Natural killer cell (primary cell): ENCODE measurements around the gene CCDC7. TPM values are rescaled to one million over a fixed set of nuclear protein-coding genes. Genes with fewer than 3 reads are reported as not detected.
"Not testable (repeated sequence)": the region's sequence is repeated elsewhere in the genome, so short reads cannot be mapped to it uniquely, and the experiment has no call there.

Source experiments
- ATAC-seq, 3 donors: fragments of 150-1000 bp in 2 of 3; fragments of 200-7000 bp in 1 of 3; cut with Tn5 transposase; 1 replicate in 1 of 3; 2 replicates in 2 of 3; pipeline ENCODE4 v1.10.0; 2021; ENCODE audit warnings: mild to moderate bottlenecking in 2 of 3, moderate library complexity in 2 of 3
- DNase-seq, 2 donors: peaks; one replicate each; pipeline versions ENCODE4 v3.0.0 to v3.0.0-alpha.2; 2013 to 2021; ENCODE audit warnings: mixed read lengths in 1 of 2
- H3K27ac ChIP-seq: one replicate; pipeline ENCODE4 v1.5.1; 2013; ENCODE audit warnings: mild to moderate bottlenecking, low read length
- H3K27me3 ChIP-seq: one replicate; pipeline ENCODE4 v1.6.1; 2013; ENCODE audit warnings: low read length; ENCODE audit not compliant: control insufficient read depth, insufficient read depth
- H3K36me3 ChIP-seq: one replicate; pipeline ENCODE4 v1.6.1; 2013; ENCODE audit warnings: low read length; ENCODE audit not compliant: control insufficient read depth, insufficient read depth
- H3K4me1 ChIP-seq: one replicate; pipeline ENCODE4 v1.6.1; 2013; ENCODE audit warnings: low read length; ENCODE audit not compliant: control insufficient read depth, insufficient read depth
- H3K4me3 ChIP-seq: one replicate; pipeline ENCODE4 v1.5.1; 2013; ENCODE audit warnings: low read length
- H3K9me3 ChIP-seq: one replicate; pipeline ENCODE4 v1.6.1; 2013; ENCODE audit warnings: low read length; ENCODE audit not compliant: control insufficient read depth, insufficient read depth
- H3K27ac Mint-ChIP-seq, 2 donors: one replicate each; pipeline ENCODE4 v1.8.0; 2022; ENCODE audit warnings: mild to moderate bottlenecking in 2 of 2, mixed read lengths in 2 of 2, moderate library complexity in 1 of 2
- H3K27me3 Mint-ChIP-seq, 2 donors: one replicate each; pipeline ENCODE4 v1.8.0; 2022; ENCODE audit warnings: low read depth in 2 of 2, mixed read lengths in 2 of 2
- H3K36me3 Mint-ChIP-seq: one replicate; pipeline ENCODE4 v1.8.0; 2022; ENCODE audit warnings: mixed read lengths
- H3K4me1 Mint-ChIP-seq, 2 donors: one replicate each; pipeline ENCODE4 v1.8.0; 2022; ENCODE audit warnings: mixed read lengths in 2 of 2
- H3K4me3 Mint-ChIP-seq: one replicate; pipeline ENCODE4 v1.8.0; 2022; ENCODE audit warnings: mild to moderate bottlenecking, moderate library complexity, mixed read lengths
- H3K9me3 Mint-ChIP-seq, 2 donors: one replicate each; pipeline ENCODE4 v1.8.0; 2022; ENCODE audit warnings: mixed read lengths in 2 of 2
- WGBS: methylation state at CpG from one replicate; pipeline ENCODE4 v1.1.7; 2013; ENCODE audit warnings: missing lambda C conversion rate; ENCODE audit not compliant: insufficient coverage; 5-methylcytosine and 5-hydroxymethylcytosine counted together
- intact Hi-C: fragments of 100-400 bp; cut with micrococcal nuclease; formaldehyde crosslinking; loops from one replicate; pipeline ENCODE4 v1.14.2; 2022
- total RNA-seq, 4 donors: library from RNA; stranded (reverse); fragments of 120-200 nt in 1 of 4; gene quantifications; one replicate each; pipeline versions ENCODE4 v1.2.3 to v1.2.4, GENCODE V29; 2013 to 2022
- TF ChIP-seq, protein P1 (sequence below): fragments of 200-600 bp; IDR thresholded peaks from one replicate; pipeline ENCODE4 v1.8.0; 2022; ENCODE audit warnings: antibody characterized with exemption

The CCDC7 gene
- total RNA-seq, 3 donors from 2014 or later (not counting 1 experiment from before 2014, with no cell fraction given), result 39.0 to 51.1 (median 42.8) TPM

DNA sequence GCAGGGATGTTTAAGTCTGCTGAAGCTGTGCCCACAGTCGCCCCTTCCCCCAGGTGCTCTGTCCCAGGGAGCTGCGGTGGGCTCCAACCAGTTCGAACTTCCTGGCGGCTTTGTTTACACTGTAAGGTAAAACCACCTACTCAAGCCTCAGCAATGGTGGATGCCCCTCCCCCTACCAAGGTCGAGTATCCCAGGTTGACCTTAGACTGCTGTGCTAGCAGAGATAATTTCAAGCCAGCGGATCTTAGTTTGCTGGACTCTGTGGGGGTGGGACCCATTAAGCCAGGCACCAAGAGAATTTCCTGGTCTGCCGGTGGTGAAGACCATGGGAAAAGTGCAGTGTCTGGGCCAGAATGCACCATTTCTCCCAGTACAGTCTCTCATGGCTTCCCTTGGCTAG is 56.0 kb downstream of the CCDC7 start:
- TF ChIP-seq, protein P1, sequence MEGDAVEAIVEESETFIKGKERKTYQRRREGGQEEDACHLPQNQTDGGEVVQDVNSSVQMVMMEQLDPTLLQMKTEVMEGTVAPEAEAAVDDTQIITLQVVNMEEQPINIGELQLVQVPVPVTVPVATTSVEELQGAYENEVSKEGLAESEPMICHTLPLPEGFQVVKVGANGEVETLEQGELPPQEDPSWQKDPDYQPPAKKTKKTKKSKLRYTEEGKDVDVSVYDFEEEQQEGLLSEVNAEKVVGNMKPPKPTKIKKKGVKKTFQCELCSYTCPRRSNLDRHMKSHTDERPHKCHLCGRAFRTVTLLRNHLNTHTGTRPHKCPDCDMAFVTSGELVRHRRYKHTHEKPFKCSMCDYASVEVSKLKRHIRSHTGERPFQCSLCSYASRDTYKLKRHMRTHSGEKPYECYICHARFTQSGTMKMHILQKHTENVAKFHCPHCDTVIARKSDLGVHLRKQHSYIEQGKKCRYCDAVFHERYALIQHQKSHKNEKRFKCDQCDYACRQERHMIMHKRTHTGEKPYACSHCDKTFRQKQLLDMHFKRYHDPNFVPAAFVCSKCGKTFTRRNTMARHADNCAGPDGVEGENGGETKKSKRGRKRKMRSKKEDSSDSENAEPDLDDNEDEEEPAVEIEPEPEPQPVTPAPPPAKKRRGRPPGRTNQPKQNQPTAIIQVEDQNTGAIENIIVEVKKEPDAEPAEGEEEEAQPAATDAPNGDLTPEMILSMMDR, result no peak
- H3K36me3 Mint-ChIP-seq, result no peaks in the 10 kb centered on the region
- H3K27me3 Mint-ChIP-seq, result no peaks in the 10 kb centered on the region
- Histone ChIP-seq H3K4me3 (no peak overlapping the region), H3K4me1 (no peaks in the 10 kb centered on the region), H3K27ac (no peak overlapping the region), H3K36me3 (peaks cover 2% of the 10 kb centered on the region), H3K27me3 (no peaks in the 10 kb centered on the region), H3K9me3 (no peaks in the 10 kb centered on the region)
- DNase-seq (no peak), ATAC-seq (no peak)
- H3K4me1 Mint-ChIP-seq, result peaks cover 4% of the 10 kb centered on the region in 2 donors
- H3K4me3 Mint-ChIP-seq, result no peak overlapping the region
- intact Hi-C loops, result no loop called here
- no peak overlapping the region for H3K27ac Mint-ChIP-seq
- WGBS, result 92% methylated on average over 7 of the region's 7 CpGs
- H3K9me3 Mint-ChIP-seq, result no peaks in the 10 kb centered on the region

DNA sequence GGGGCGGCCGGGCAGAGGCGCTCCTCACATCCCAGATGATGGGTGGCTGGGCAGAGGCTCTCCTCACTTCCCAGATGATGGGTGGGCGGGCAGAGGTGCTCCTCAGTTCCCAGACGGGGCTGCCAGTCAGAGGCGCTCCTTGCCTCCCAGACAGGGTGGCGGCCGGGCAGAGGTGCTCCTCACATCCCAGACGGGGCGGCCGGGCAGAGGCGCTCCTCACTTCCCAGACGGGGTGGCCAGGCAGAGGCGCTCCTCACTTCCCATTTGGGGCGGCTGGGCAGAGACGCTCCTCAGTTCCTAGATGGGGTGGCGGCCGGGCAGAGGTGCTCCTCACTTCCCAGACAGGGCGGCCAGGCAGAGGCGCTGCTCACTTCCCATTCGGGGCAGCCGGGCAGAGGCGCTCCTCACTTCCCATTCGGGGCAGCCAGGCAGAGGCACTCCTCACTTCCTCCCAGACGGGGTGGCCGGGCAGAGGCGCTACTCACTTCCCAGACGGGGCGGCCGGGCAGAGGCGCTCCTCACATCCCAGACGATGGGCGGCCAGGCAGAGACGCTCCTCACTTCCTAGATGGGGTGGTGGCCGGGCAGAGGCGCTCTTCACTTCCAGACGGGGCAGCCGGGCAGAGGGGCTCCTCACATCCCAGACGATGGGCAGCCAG is 60.0 kb downstream of the CCDC7 start:
- WGBS, result 95% methylated on average over 39 of the region's 39 CpGs
- not testable (repeated sequence) for H3K9me3 Mint-ChIP-seq, H3K36me3 Mint-ChIP-seq

DNA sequence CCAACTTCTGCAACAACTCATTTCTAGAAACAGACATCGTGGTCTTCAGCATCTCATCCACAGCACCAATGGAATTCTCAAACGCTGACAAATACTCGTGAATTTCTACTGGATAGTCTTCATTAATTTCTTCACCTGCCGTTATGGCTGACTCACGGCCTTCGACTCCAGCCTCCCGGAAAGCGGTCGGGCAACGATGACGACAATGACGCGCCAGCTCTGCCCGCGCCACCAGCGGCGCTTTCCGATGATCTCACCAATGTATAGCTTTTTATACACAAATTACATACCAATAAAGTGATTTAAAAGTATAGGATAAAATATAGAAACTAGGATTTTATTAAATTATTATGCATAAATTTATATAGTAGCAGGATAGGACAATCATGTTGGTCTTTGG is 65.7 kb downstream of the CCDC7 start:
- intact Hi-C loops, result no loop called here
- H3K4me3 ChIP-seq, result no peak overlapping the region
- no peak for DNase-seq
- H3K36me3 ChIP-seq, result peaks cover 3% of the 10 kb centered on the region
- no peaks in the 10 kb centered on the region for H3K4me1 Mint-ChIP-seq
- 94% methylated on average over 15 of the region's 18 CpGs for WGBS
- H3K4me1 ChIP-seq, result no peaks in the 10 kb centered on the region
- H3K27ac ChIP-seq, result no peak overlapping the region
- no peak overlapping the region for H3K4me3 Mint-ChIP-seq
- peaks cover 12% of the 10 kb centered on the region for H3K36me3 Mint-ChIP-seq
- H3K27me3 Mint-ChIP-seq, result no peaks in the 10 kb centered on the region
- no peaks in the 10 kb centered on the region for H3K9me3 Mint-ChIP-seq
- no peak overlapping the region for H3K27ac Mint-ChIP-seq
- ATAC-seq, result no peak
- TF ChIP-seq, protein P1, result no peak
- no peaks in the 10 kb centered on the region for H3K9me3 ChIP-seq
- no peaks in the 10 kb centered on the region for H3K27me3 ChIP-seq

More for the DNA sequence above, 60.0 kb downstream of the CCDC7 start:
- intact Hi-C loops, DNase-seq, ATAC-seq, H3K36me3 ChIP-seq, H3K9me3 ChIP-seq, H3K27me3 ChIP-seq, H3K4me1 Mint-ChIP-seq, H3K27ac ChIP-seq, H3K4me3 Mint-ChIP-seq, H3K4me1 ChIP-seq, H3K27ac Mint-ChIP-seq, H3K27me3 Mint-ChIP-seq, H3K4me3 ChIP-seq: not testable (repeated sequence)

GRCh38 chr10:32516567-32517495 is 70.9 kb downstream of the CCDC7 start:
- no peak overlapping the region for H3K27ac Mint-ChIP-seq
- no peaks in the 10 kb centered on the region for H3K27me3 Mint-ChIP-seq
- Histone ChIP-seq H3K36me3 (peaks cover under 1% of the 10 kb centered on the region), H3K4me3 (no peak overlapping the region), H3K27me3 (no peaks in the 10 kb centered on the region), H3K27ac (no peak overlapping the region), H3K4me1 (no peaks in the 10 kb centered on the region), H3K9me3 (no peaks in the 10 kb centered on the region)
- ATAC-seq (no peak), DNase-seq (no peak)
- no CpG with 5 or more reads among the region's 4 CpGs for WGBS
- H3K9me3 Mint-ChIP-seq, result peaks cover under 1 to 3% of the 10 kb centered on the region in 2 donors
- peaks cover 23% of the 10 kb centered on the region for H3K36me3 Mint-ChIP-seq
- intact Hi-C loops, result no loop called here
- TF ChIP-seq, protein P1, result no peak
- no peaks in the 10 kb centered on the region for H3K4me1 Mint-ChIP-seq
- no peak overlapping the region for H3K4me3 Mint-ChIP-seq
